Uterine smooth muscle cell (primary cell): Measurements from ENCODE around the gene SEMA3A. TPM values are rescaled to one million over a fixed set of nuclear protein-coding genes. Genes with fewer than 3 reads are reported as not detected.

ENCODE experiments used
- total RNA-seq: library from RNA; depleted of rRNA; stranded (reverse); fragments of >200 nt; gene quantifications from 2 replicates; pipeline ENCODE4 v1.2.3, GENCODE V29; 2014

Gene SEMA3A
- total RNA-seq: 19.1 and 113 TPM in 2 replicates

DNA sequence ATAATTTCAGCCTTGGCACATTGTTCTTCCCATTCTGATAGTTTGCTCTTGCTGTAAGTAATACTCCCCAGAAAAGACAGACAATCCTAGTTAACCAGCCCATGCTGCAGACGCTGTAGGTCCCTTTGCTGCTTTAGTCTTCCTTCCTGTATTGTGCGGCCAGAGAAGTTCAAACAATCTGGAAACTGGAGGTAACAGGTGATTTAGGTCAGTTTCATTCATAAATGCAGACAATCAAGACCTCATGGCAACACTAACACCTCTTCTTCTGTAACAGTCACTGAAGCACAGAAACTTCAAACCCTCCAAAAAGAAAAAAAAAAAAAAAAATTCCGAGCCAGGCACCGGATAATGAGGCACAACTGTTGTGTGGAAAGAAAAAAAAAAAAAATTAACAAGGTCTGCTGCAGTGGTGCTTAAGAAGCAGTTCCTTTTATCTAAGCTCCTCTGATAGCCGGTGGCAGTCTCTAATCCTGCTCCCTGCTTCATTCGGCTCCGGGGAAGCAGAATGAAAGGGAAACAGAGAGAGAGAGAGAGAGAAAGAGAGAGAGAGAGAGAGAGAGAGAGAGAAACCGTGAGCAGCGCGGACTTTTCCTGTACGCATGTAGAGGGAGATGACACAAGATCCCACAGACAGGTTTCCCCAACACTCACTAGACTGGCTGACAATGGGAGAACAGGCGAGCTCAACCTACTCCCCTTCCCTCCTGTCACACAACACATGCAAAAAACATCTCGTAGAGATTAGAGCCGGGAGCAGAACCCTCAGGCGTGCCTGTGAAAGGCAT is at the start of gene SEMA3A:
SEMA3A (minus strand) TSS at position 306 of the 788 bp plus-strand sequence; CDS start at position 103, 203 bp downstream.

